Breast epithelium (tissue), 3 donors: ENCODE results near the gene AGAP3.

Experiments used
- POLR2A ChIP-seq: fragments of 450-650 bp; IDR thresholded peaks from one replicate; pipeline ENCODE4 v1.6.1; 2016; ENCODE audit warnings: antibody characterized with exemption, mild to moderate bottlenecking, moderate library complexity
- POLR2AphosphoS5 ChIP-seq, 3 donors: sonication (generic); formaldehyde crosslinking; IDR thresholded peaks; one replicate each; pipeline ENCODE4 v1.6.1; 2017; ENCODE audit warnings: antibody characterized with exemption in 3 of 3
- TF ChIP-seq, protein P1 (sequence below), 3 donors: fragments of 450-650 bp; IDR thresholded peaks; one replicate each; pipeline ENCODE4 v1.5.1; 2016 to 2017; ENCODE audit warnings: antibody characterized with exemption in 3 of 3, mild to moderate bottlenecking in 3 of 3, moderate library complexity in 3 of 3

DNA sequence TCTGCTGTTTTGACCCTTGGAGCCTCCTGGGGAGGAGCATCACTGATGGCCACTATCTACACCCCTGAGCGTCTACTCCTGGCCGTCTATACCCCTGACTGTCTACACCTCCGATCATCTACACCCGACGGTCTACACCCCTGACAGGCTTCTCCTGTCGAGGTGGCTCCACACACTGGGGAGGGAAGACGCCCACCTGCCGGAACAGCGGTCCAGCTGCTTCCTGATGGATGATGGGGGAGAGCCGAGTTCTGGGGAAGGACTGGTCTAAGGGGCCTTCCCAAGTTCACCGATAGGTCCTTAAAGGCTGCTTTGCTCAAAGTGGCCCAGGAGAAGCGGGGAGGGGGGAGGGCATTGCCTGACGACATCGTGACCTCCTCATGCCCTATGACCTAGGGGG lies 41.9 kb downstream of the AGAP3 start:
- TF ChIP-seq POLR2A = no peak
- TF ChIP-seq, protein P1, sequence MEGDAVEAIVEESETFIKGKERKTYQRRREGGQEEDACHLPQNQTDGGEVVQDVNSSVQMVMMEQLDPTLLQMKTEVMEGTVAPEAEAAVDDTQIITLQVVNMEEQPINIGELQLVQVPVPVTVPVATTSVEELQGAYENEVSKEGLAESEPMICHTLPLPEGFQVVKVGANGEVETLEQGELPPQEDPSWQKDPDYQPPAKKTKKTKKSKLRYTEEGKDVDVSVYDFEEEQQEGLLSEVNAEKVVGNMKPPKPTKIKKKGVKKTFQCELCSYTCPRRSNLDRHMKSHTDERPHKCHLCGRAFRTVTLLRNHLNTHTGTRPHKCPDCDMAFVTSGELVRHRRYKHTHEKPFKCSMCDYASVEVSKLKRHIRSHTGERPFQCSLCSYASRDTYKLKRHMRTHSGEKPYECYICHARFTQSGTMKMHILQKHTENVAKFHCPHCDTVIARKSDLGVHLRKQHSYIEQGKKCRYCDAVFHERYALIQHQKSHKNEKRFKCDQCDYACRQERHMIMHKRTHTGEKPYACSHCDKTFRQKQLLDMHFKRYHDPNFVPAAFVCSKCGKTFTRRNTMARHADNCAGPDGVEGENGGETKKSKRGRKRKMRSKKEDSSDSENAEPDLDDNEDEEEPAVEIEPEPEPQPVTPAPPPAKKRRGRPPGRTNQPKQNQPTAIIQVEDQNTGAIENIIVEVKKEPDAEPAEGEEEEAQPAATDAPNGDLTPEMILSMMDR (IDR thresholded peaks at IDR 0.05) = no peak
- no peak for TF ChIP-seq POLR2AphosphoS5 (IDR thresholded peaks at IDR 0.05)
